Astrocyte (in vitro differentiated cells and primary cell): ENCODE results near the gene CBY1. TPM values are rescaled to one million over a fixed set of nuclear protein-coding genes. Genes with fewer than 3 reads are reported as not detected.

Experiments used
- DNase-seq: peaks from one replicate; pipeline ENCODE4 v3.0.0-alpha.2; 2010; ENCODE audit warnings: low read depth
- FAIRE-seq: peaks from 2 replicates; lab custom pipeline; 2011; peaks lifted over from hg19 to GRCh38; lab: Jason Lieb, UNC
- H2AFZ ChIP-seq: 2 replicates; pipeline ENCODE4 v1.6.0; 2012; ENCODE audit warnings: low read depth, low read length, inconsistent platforms
- H3K27ac ChIP-seq: 2 replicates; pipeline ENCODE4 v1.5.1; 2011; ENCODE audit warnings: low read depth, low read length, inconsistent platforms
- H3K27me3 ChIP-seq: 2 replicates; pipeline ENCODE4 v1.6.0; 2011; ENCODE audit warnings: low read length, inconsistent platforms; ENCODE audit not compliant: insufficient read depth
- H3K36me3 ChIP-seq: 2 replicates; pipeline ENCODE4 v1.5.1; 2011; ENCODE audit warnings: low read length, inconsistent platforms; ENCODE audit not compliant: insufficient read depth
- H3K4me1 ChIP-seq: 2 replicates; pipeline ENCODE4 v1.5.1; 2011; ENCODE audit warnings: low read length, inconsistent platforms; ENCODE audit not compliant: insufficient read depth
- H3K4me2 ChIP-seq: 2 replicates; pipeline ENCODE4 v1.6.0; 2012; ENCODE audit warnings: low read length, inconsistent platforms
- H3K4me3 ChIP-seq: 2 replicates; pipeline ENCODE4 v1.5.1; 2011; ENCODE audit warnings: low read depth, mild to moderate bottlenecking, low read length, inconsistent platforms; ENCODE audit not compliant: insufficient read depth
- H3K79me2 ChIP-seq: 2 replicates; pipeline ENCODE4 v1.6.0; 2012; ENCODE audit warnings: mild to moderate bottlenecking, low read length, inconsistent platforms; ENCODE audit not compliant: insufficient read depth
- H3K9ac ChIP-seq: 2 replicates; pipeline ENCODE4 v1.6.0; 2012; ENCODE audit warnings: mild to moderate bottlenecking, low read length, inconsistent platforms
- H3K9me3 ChIP-seq: 2 replicates; pipeline ENCODE4 v1.5.1; 2012; ENCODE audit warnings: low read depth, mild to moderate bottlenecking, low read length, inconsistent platforms; ENCODE audit not compliant: insufficient read depth
- H4K20me1 ChIP-seq: 2 replicates; pipeline ENCODE4 v1.6.0; 2012; ENCODE audit warnings: low read length, inconsistent platforms; ENCODE audit not compliant: insufficient read depth
- H3K27ac Mint-ChIP-seq: one replicate; pipeline ENCODE4 v1.8.0; 2021; ENCODE audit warnings: mild to moderate bottlenecking, mixed read lengths; ENCODE audit not compliant: unreplicated experiment
- H3K27me3 Mint-ChIP-seq: one replicate; pipeline ENCODE4 v1.8.0; 2021; ENCODE audit warnings: low read depth, mixed read lengths; ENCODE audit not compliant: unreplicated experiment
- H3K36me3 Mint-ChIP-seq: one replicate; pipeline ENCODE4 v1.8.0; 2021; ENCODE audit warnings: low read depth, mixed read lengths; ENCODE audit not compliant: unreplicated experiment
- H3K4me1 Mint-ChIP-seq: one replicate; pipeline ENCODE4 v1.8.0; 2021; ENCODE audit warnings: low read depth, mixed read lengths; ENCODE audit not compliant: unreplicated experiment
- H3K4me3 Mint-ChIP-seq: one replicate; pipeline ENCODE4 v1.8.0; 2021; ENCODE audit warnings: mild to moderate bottlenecking, moderate library complexity, mixed read lengths; ENCODE audit not compliant: unreplicated experiment
- H3K9me3 Mint-ChIP-seq: one replicate; pipeline ENCODE4 v1.8.0; 2021; ENCODE audit warnings: mild to moderate bottlenecking, mixed read lengths; ENCODE audit not compliant: unreplicated experiment
- CTCF ChIP-seq: IDR thresholded peaks from 2 replicates; pipeline ENCODE4 v1.5.1; 2011; ENCODE audit warnings: low read depth, mild to moderate bottlenecking, inconsistent platforms, low read length, moderate library complexity; ENCODE audit not compliant: insufficient read depth
- EZH2 ChIP-seq: IDR thresholded peaks from 2 replicates; pipeline ENCODE4 v1.6.1; 2012; ENCODE audit warnings: mild to moderate bottlenecking, low read length, inconsistent platforms; ENCODE audit not compliant: insufficient read depth
- total RNA-seq: library from RNA; stranded (reverse); gene quantifications from 2 replicates; pipeline ENCODE4 v1.2.1, GENCODE V29; 2021

CBY1 gene
- total RNA-seq, 1 donor from 2014 or later = 23.2 TPM

GRCh38 chr22:38710866-38711265 lies 54.4 kb downstream of the CBY1 start:
- Mint-ChIP-seq H3K27me3 (no peaks in the 10 kb centered on the region), H3K9me3 (no peaks in the 10 kb centered on the region), H3K36me3 (peaks cover 36% of the 10 kb centered on the region), H3K4me3 (no peak overlapping the region), H3K27ac (no peak overlapping the region), H3K4me1 (peaks cover 53% of the 10 kb centered on the region)
- peaks cover 100% of the 10 kb centered on the region for H3K79me2 ChIP-seq
- no peak for TF ChIP-seq EZH2
- no peak overlapping the region for H3K4me3 ChIP-seq
- H2AFZ ChIP-seq = no peak overlapping the region
- H4K20me1 ChIP-seq = peaks cover 93% of the 10 kb centered on the region
- peaks cover 14% of the 10 kb centered on the region for H3K4me1 ChIP-seq
- H3K36me3 ChIP-seq = peaks cover 3% of the 10 kb centered on the region
- H3K9me3 ChIP-seq = no peaks in the 10 kb centered on the region
- DNase-seq (no peak), FAIRE-seq (no peak)
- no peaks in the 10 kb centered on the region for H3K27me3 ChIP-seq
- no peak overlapping the region for H3K4me2 ChIP-seq
- no peak overlapping the region for H3K27ac ChIP-seq
- H3K9ac ChIP-seq = no peak overlapping the region

- Histone ChIP-seq H3K27me3 (no peaks in the 10 kb centered on the region), H3K4me3 (no peak overlapping the region), H3K4me2 (no peak overlapping the region), H3K27ac (no peak overlapping the region), H2AFZ (no peak overlapping the region), H3K79me2 (peaks cover 90% of the 10 kb centered on the region), H3K36me3 (peaks cover 3% of the 10 kb centered on the region), H3K9ac (no peak overlapping the region), H3K4me1 (peaks cover 4% of the 10 kb centered on the region), H4K20me1 (peaks cover 92% of the 10 kb centered on the region), H3K9me3 (no peaks in the 10 kb centered on the region)
- H3K4me1 Mint-ChIP-seq = peaks cover 49% of the 10 kb centered on the region
- H3K36me3 Mint-ChIP-seq = peaks cover 44% of the 10 kb centered on the region
- no peak overlapping the region for H3K27ac Mint-ChIP-seq
- no peak for DNase-seq
- peak overlapping the region; percentile 58 for H3K4me3 Mint-ChIP-seq
- no peak for FAIRE-seq
- TF ChIP-seq CTCF (no peak), EZH2 (no peak)
- H3K27me3 Mint-ChIP-seq = no peaks in the 10 kb centered on the region
- no peaks in the 10 kb centered on the region for H3K9me3 Mint-ChIP-seq
Measured at GRCh38 chr22:38712486-38713207, 56.2 kb downstream of the CBY1 start.

GRCh38 chr22:38713921-38714320 lies 57.5 kb downstream of the CBY1 start:
- FAIRE-seq = no peak
- Histone ChIP-seq H3K27ac (no peak overlapping the region), H4K20me1 (peaks cover 84% of the 10 kb centered on the region), H2AFZ (no peak overlapping the region), H3K27me3 (no peaks in the 10 kb centered on the region), H3K36me3 (peaks cover 3% of the 10 kb centered on the region), H3K9me3 (no peaks in the 10 kb centered on the region), H3K4me1 (peaks cover 12% of the 10 kb centered on the region), H3K4me3 (no peak overlapping the region), H3K9ac (no peak overlapping the region), H3K4me2 (no peak overlapping the region), H3K79me2 (peaks cover 77% of the 10 kb centered on the region)
- H3K9me3 Mint-ChIP-seq = no peaks in the 10 kb centered on the region
- H3K36me3 Mint-ChIP-seq = peaks cover 50% of the 10 kb centered on the region
- H3K4me1 Mint-ChIP-seq = peaks cover 48% of the 10 kb centered on the region
- TF ChIP-seq CTCF (no peak), EZH2 (no peak)
- H3K4me3 Mint-ChIP-seq = peak overlapping the region; percentile 37
- no peak for DNase-seq
- H3K27me3 Mint-ChIP-seq = no peaks in the 10 kb centered on the region
- no peak overlapping the region for H3K27ac Mint-ChIP-seq
